Osteoblast (primary cell): ENCODE data around the gene RIBC2. TPM values are rescaled to one million over a fixed set of nuclear protein-coding genes. Genes with fewer than 3 reads are reported as not detected.

Experiments
- DNase-seq: peaks from one replicate; pipeline ENCODE4 v3.0.0; 2011; ENCODE audit warnings: low spot score, mixed read lengths; ENCODE audit not compliant: insufficient read length; ENCODE audit errors: missing footprints
- H2AFZ ChIP-seq: 2 replicates; pipeline ENCODE4 v1.6.0; 2011; ENCODE audit warnings: mild to moderate bottlenecking, low read length
- H3K27ac ChIP-seq: 2 replicates; pipeline ENCODE4 v1.5.1; 2011; ENCODE audit warnings: mild to moderate bottlenecking, low read depth, low read length, moderate library complexity
- H3K27me3 ChIP-seq: 2 replicates; pipeline ENCODE4 v1.6.0; 2012; ENCODE audit warnings: mild to moderate bottlenecking, control low read depth, inconsistent platforms, low read length, moderate library complexity; ENCODE audit not compliant: insufficient read depth
- H3K36me3 ChIP-seq: 2 replicates; pipeline ENCODE4 v1.5.1; 2011; ENCODE audit warnings: mild to moderate bottlenecking, low read length, control low read depth, moderate library complexity; ENCODE audit not compliant: insufficient read depth
- H3K4me1 ChIP-seq: 2 replicates; pipeline ENCODE4 v1.5.1; 2011; ENCODE audit warnings: mild to moderate bottlenecking, low read length, control low read depth, moderate library complexity; ENCODE audit not compliant: insufficient read depth
- H3K4me2 ChIP-seq: 2 replicates; pipeline ENCODE4 v1.6.0; 2011; ENCODE audit warnings: mild to moderate bottlenecking, low read length; ENCODE audit not compliant: insufficient read depth
- H3K4me3 ChIP-seq: fragments of 200-600 bp; sonication (generic); 3 replicates; pipeline ENCODE4 v1.5.1; 2012; ENCODE audit warnings: mild to moderate bottlenecking, low read length, inconsistent platforms; ENCODE audit not compliant: insufficient read depth
- H3K79me2 ChIP-seq: 2 replicates; pipeline ENCODE4 v1.6.0; 2012; ENCODE audit warnings: mild to moderate bottlenecking, low read length, control low read depth, inconsistent platforms; ENCODE audit not compliant: insufficient read depth
- H3K9me3 ChIP-seq: 2 replicates; pipeline ENCODE4 v1.5.1; 2011; ENCODE audit warnings: low read depth, low read length, control low read depth
- H4K20me1 ChIP-seq: 2 replicates; pipeline ENCODE4 v1.6.0; 2012; ENCODE audit warnings: mild to moderate bottlenecking, low read length, control low read depth; ENCODE audit not compliant: insufficient read depth
- total RNA-seq: library from RNA; depleted of rRNA; stranded (reverse); fragments of >200 nt; gene quantifications from 2 replicates; pipeline ENCODE4 v1.2.3, GENCODE V29; 2012
- TF ChIP-seq, protein P1 (sequence below): IDR thresholded peaks from 2 replicates; pipeline ENCODE4 v1.5.1; 2011; ENCODE audit warnings: mild to moderate bottlenecking, low read depth, low read length, moderate library complexity; ENCODE audit errors: extremely low read depth

RIBC2 gene
- total RNA-seq, 1 donor, result not detected

DNA sequence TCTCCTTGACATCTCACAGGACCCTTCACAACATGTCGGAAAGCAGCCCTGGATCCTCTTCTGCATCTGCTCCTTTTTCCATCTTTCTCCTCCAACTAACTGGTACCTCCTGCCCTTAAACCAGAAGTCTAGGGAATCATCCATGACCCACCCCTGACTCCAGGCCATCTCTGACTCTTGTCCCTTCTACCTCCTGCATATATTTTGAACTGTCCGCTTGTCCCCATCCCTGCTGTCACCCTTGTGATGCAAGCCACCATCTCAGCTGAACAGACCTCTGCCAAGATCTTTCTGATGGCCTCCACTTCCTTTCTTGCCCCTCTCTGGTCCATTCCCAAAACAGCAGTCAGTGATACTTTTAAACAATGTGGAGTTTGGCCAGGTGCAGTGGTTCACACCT is 7.0 kb downstream of the RIBC2 start:
- TF ChIP-seq, protein P1, sequence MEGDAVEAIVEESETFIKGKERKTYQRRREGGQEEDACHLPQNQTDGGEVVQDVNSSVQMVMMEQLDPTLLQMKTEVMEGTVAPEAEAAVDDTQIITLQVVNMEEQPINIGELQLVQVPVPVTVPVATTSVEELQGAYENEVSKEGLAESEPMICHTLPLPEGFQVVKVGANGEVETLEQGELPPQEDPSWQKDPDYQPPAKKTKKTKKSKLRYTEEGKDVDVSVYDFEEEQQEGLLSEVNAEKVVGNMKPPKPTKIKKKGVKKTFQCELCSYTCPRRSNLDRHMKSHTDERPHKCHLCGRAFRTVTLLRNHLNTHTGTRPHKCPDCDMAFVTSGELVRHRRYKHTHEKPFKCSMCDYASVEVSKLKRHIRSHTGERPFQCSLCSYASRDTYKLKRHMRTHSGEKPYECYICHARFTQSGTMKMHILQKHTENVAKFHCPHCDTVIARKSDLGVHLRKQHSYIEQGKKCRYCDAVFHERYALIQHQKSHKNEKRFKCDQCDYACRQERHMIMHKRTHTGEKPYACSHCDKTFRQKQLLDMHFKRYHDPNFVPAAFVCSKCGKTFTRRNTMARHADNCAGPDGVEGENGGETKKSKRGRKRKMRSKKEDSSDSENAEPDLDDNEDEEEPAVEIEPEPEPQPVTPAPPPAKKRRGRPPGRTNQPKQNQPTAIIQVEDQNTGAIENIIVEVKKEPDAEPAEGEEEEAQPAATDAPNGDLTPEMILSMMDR, result no peak
- Histone ChIP-seq H3K27me3 (no peaks in the 10 kb centered on the region), H3K79me2 (no peaks in the 10 kb centered on the region), H3K36me3 (peaks cover 4% of the 10 kb centered on the region), H2AFZ (no peak overlapping the region), H4K20me1 (no peaks in the 10 kb centered on the region), H3K27ac (no peak overlapping the region), H3K9me3 (no peaks in the 10 kb centered on the region), H3K4me3 (no peak overlapping the region), H3K4me1 (no peaks in the 10 kb centered on the region), H3K4me2 (no peak overlapping the region)
- no peak for DNase-seq

DNA sequence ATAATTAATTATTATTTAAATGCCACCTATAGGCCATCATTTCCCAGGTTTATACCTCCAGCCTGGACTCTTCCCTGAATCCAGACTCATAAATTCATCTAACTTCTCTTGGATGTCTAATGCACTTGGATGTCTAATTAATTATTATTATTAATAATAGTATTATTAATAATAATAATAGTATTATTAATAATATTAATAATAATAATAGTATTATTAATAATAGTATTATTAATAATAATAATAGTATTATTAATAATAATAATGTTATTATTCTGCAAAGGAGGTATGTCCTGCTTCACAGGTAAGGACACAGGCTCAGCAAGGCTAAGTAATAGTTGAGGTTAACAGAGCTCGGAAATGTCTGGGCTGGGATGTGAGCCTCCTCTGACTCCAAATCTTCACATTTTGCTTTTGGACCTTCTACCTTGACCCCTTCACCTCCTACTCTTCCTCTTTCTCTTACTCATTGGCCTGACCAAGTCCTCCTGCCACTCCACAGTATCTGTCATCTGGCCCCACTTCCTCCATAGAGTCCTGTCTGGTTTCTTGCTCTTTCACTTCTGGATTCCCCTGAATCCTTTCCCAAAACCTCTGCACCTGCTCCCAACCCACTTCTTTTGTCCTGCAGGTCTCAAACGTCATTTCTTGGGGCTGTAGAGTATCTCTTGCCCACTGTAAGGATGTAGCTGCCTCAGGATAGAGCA is 8.0 kb downstream of the RIBC2 start:
- Histone ChIP-seq H3K9me3 (no peaks in the 10 kb centered on the region), H3K79me2 (no peaks in the 10 kb centered on the region), H4K20me1 (no peaks in the 10 kb centered on the region), H2AFZ (no peak overlapping the region), H3K36me3 (peaks cover 4% of the 10 kb centered on the region), H3K27ac (no peak overlapping the region), H3K27me3 (no peaks in the 10 kb centered on the region), H3K4me3 (no peak overlapping the region), H3K4me2 (no peak overlapping the region), H3K4me1 (no peaks in the 10 kb centered on the region)
- DNase-seq, result no peak
- TF ChIP-seq, protein P1, result no peak

DNA sequence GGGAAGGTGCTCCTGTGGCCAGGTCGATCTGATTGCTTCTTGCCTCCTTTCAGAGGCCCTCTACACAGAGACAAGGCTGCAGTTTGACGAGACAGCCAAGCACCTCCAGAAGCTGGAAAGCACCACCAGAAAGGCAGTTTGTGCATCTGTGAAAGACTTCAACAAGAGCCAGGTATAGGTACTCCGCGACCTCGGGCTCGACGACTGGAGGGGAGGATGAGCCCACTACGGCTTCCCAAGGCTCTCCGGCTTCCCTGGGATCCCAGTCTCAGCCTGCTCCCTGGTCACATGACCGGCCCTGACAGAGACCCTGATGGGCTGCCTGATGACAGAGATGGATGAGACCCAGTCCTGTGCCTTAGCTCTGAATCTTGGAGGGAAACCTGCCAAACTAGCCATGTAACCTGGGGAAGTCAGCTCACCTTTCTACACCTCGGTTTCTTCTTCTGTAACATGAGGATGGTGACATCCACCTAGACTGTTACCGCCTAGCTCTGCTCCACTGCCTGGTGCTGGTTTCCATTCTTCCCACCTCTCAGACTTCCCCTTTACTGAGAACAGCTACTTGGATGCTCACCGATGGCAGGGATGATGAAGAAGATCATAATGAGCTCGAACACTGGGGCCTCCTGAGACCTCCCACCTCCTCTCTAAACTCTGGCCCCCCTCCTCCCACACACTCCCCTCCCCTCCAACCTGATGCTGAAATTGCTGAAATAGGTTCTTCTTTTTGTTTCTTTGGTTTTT is 8.9 kb downstream of the RIBC2 start:
- Histone ChIP-seq H3K4me3 (no peak overlapping the region), H3K4me2 (no peak overlapping the region), H3K27me3 (no peaks in the 10 kb centered on the region), H4K20me1 (no peaks in the 10 kb centered on the region), H3K27ac (no peak overlapping the region), H3K4me1 (no peaks in the 10 kb centered on the region), H2AFZ (no peak overlapping the region), H3K9me3 (peaks cover 4% of the 10 kb centered on the region), H3K79me2 (no peaks in the 10 kb centered on the region), H3K36me3 (peaks cover 4% of the 10 kb centered on the region)
- no peak for DNase-seq
- TF ChIP-seq, protein P1, result no peak

DNA sequence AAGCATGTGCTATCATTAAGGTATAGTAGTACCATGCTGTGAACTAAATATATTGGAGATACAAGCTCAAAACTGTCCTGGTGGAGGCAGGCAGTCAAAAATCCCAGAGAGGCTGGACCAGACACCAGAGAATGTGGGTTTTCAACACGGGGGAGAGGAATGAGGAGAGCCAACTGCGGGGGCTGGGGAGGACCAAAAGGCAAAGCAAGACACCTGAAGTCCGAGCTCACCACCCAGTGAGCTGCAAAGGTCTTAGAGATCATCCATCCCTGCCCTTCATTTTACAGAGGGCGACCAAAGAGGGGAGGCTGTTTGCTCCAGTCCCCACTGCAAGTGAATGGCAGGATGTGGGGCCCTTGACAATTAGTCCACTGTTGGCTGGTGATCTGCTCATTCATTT is 10.0 kb downstream of the RIBC2 start:
- Histone ChIP-seq H3K9me3 (peaks cover 4% of the 10 kb centered on the region), H3K36me3 (peaks cover under 1% of the 10 kb centered on the region), H3K4me2 (no peak overlapping the region), H3K27me3 (no peaks in the 10 kb centered on the region), H2AFZ (no peak overlapping the region), H3K4me3 (no peak overlapping the region), H3K79me2 (no peaks in the 10 kb centered on the region), H4K20me1 (no peaks in the 10 kb centered on the region), H3K27ac (no peak overlapping the region), H3K4me1 (no peaks in the 10 kb centered on the region)
- TF ChIP-seq, protein P1, result no peak
- no peak for DNase-seq
